ENCODE results near the gene RAPGEF4. TPM values are rescaled to one million over a fixed set of nuclear protein-coding genes. Genes with fewer than 3 reads are reported as not detected.

The RAPGEF4 gene
- total and polyA plus RNA-seq, 2 donors: 4.3 to 22.9 TPM

DNA sequence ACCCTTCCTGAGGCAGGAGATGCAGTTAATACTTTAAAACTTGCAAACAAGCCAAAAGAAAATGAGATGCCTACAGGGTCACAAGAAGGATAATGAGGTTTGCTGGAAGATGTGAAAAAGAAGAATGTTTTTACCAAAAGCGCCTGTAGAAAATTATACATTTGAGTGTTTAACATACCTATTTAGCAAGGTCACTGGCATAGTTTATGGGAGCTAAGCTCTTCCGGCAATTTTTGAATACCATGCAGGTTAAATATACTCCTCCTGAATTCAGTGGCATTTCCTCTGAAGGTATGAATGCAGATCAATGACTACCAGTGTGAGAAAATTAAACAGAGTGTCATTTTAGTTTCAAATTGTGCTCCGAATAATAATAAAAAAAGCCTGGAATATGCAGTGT is 318.8 kb downstream of the RAPGEF4 start:
- 86% methylated on average over 3 of the region's 3 CpGs for WGBS
- Histone ChIP-seq H3K4me1 (ENCODE audit: insufficient read depth) (no peaks in the 10 kb centered on the region), H3K4me3 (ENCODE audit: low read depth, low read length) (no peak overlapping the region), H3K27ac (ENCODE audit: low read depth) (no peak overlapping the region), H3K36me3 (ENCODE audit: insufficient read depth) (no peaks in the 10 kb centered on the region)
- no peak for DNase-seq (ENCODE audit: extremely low spot score)

DNA sequence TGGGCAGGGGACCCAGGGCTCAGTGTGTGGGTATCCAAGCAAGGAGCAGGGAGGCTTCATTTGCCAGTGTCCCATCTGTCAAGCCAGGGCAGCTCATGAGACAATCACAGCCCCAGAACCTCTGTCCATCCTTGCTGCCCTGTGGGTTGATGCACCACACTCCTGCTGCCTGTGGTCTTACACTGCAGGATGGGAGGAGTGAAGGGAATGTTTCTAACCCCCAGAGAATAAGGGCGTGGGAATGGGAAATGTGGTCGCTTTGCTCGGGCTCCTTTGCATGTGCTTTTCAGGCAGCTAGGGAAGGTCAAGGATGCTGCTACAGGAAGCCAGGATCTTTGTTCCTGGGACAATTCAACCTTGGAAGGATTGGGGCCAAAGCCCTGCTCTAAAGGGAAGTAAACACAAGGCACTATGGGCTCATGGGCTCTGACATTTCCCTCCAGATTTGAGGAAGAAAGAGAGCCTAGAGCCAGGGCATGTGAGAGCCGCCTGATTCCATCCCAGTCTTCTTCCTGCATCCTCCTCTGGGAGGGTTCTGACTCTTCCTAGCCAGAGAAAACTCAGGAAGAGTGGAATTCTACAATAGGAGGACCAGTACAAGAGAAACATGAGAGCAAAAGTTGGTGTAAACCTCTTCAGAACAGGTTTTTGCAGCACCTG is 321.2 kb downstream of the RAPGEF4 start:
- no peaks in the 10 kb centered on the region for H3K36me3 ChIP-seq (ENCODE audit: insufficient read depth)
- H3K27ac ChIP-seq (ENCODE audit: low read depth): no peak overlapping the region
- H3K4me1 ChIP-seq (ENCODE audit: insufficient read depth): no peaks in the 10 kb centered on the region
- H3K4me3 ChIP-seq (ENCODE audit: low read depth, low read length): no peak overlapping the region
- no peak for DNase-seq (ENCODE audit: extremely low spot score)
- WGBS: 78% methylated on average over 4 of the region's 4 CpGs

DNA sequence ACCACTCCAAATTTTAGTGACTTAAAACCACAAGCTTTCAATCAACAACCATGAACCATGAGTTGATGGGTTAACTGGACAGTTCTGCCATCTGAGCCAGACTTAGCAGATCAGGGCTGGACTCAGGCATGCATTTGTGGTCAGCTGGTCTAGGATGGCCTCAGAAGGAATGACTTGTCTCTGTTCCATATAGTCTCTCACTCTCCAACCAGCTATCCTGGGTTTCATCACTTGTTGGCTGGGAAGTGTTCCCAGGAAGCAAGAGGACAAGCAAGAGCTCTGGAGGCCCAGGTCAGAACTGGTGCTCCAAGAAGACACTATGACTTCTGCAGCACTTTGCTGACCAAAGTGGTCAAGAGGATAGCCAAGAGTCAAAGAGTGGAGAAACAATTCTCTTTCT is 322.5 kb downstream of the RAPGEF4 start:
- Histone ChIP-seq H3K4me1 (ENCODE audit: insufficient read depth) (no peaks in the 10 kb centered on the region), H3K36me3 (ENCODE audit: insufficient read depth) (no peaks in the 10 kb centered on the region), H3K27ac (ENCODE audit: low read depth) (no peak overlapping the region), H3K4me3 (ENCODE audit: low read depth, low read length) (no peak overlapping the region)
- DNase-seq (ENCODE audit: extremely low spot score): no peak

DNA sequence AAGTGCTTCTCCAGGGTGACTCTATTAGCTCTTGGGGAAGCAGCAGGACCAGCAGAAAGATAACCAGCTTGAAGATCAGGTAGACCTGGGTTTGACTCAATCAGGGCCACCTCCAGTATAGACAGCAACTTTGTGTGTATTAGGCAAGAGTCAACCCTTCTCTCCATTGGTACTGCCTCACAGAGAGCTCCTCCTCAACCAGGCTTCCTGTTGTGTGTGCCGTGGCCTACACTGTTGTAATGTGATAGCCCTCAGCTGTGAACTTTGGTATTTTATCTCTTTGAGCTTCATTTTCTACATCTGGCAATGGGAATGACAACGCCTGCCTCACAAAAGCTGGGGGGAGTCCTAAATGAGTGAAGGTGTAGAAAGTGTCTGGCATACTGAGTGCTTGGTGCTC is 323.0 kb downstream of the RAPGEF4 start:
- Histone ChIP-seq H3K36me3 (ENCODE audit: insufficient read depth) (no peaks in the 10 kb centered on the region), H3K4me3 (ENCODE audit: low read depth, low read length) (no peak overlapping the region), H3K27ac (ENCODE audit: low read depth) (no peak overlapping the region), H3K4me1 (ENCODE audit: insufficient read depth) (no peaks in the 10 kb centered on the region)
- WGBS: 91% methylated on average over 2 of the region's 2 CpGs
- no peak for DNase-seq (ENCODE audit: extremely low spot score)

DNA sequence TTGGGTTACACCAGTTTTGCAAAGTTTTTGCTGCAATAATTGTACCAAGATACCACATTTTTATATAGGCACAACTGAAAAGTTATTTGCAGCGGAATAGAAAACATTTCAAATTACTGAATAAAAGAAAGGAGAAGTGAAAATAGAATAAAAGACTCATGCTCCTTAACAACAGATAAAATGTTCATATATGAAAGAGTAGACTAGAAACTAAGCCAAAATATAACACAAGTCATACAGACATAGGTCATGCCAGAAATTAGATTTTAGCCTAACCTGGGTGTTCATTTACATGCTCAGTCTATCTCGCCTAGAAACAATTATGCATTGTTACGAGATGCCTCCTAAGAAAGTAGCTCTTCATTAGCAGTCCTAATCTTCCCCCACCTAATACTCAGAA is 323.6 kb downstream of the RAPGEF4 start:
- no peaks in the 10 kb centered on the region for H3K4me1 ChIP-seq (ENCODE audit: insufficient read depth)
- H3K36me3 ChIP-seq (ENCODE audit: insufficient read depth): no peaks in the 10 kb centered on the region
- DNase-seq (ENCODE audit: extremely low spot score): no peak
- WGBS: 95% methylated on average over 3 of the region's 3 CpGs
- H3K27ac ChIP-seq (ENCODE audit: low read depth): no peak overlapping the region
- H3K4me3 ChIP-seq (ENCODE audit: low read depth, low read length): no peak overlapping the region

DNA sequence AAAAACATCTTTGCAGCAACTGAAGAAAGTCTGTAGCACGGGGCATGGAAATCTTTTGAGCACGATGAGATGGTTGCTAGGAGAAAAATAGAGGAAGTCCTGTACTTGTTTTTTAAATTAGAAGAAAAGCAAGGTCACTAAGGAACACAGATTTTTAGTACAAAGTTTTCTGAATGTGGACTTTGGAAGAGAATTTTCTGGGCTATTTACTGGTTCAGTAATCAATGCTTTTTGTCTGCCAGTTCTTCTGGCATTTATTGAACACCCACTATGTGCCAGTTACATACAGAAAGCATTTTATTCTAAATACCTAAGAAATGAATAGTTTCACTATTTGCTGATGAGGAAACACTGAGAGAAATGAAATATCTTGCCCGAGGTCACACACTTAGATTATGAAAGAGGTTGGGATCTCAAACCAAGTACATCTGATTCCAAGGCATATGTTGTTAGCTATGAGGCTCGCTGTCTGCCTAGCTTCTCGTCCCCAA is 324.4 kb downstream of the RAPGEF4 start:
- H3K4me3 ChIP-seq (ENCODE audit: low read depth, low read length): no peak overlapping the region
- no peak for DNase-seq (ENCODE audit: extremely low spot score)
- no peaks in the 10 kb centered on the region for H3K4me1 ChIP-seq (ENCODE audit: insufficient read depth)
- H3K27ac ChIP-seq (ENCODE audit: low read depth): no peak overlapping the region
- H3K36me3 ChIP-seq (ENCODE audit: insufficient read depth): no peaks in the 10 kb centered on the region
- 57% methylated on average over 5 of the region's 5 CpGs for WGBS

DNA sequence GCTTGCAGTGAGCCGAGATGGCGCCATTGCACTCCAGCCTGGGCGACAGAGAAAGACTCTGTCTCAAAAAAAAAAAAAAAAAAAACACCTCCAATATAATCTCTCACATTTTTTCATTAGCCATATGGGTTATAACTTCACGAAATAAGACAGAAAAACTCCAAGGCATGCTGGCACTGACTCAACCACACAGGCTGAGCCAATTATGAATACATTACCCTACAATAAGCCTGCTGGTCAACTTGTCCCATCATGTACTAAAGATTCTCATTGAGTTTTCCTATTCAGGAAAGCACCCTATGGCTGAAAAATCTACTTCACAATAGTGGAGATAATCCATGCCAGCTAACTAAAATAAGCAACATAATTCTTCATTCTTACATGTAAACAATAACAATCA is 327.2 kb downstream of the RAPGEF4 start:
- Histone ChIP-seq H3K36me3 (ENCODE audit: insufficient read depth) (no peaks in the 10 kb centered on the region), H3K27ac (ENCODE audit: low read depth) (no peak overlapping the region), H3K4me1 (ENCODE audit: insufficient read depth) (no peaks in the 10 kb centered on the region), H3K4me3 (ENCODE audit: low read depth, low read length) (no peak overlapping the region)
- 64% methylated on average over 4 of the region's 4 CpGs for WGBS
- no peak for DNase-seq (ENCODE audit: extremely low spot score)

DNA sequence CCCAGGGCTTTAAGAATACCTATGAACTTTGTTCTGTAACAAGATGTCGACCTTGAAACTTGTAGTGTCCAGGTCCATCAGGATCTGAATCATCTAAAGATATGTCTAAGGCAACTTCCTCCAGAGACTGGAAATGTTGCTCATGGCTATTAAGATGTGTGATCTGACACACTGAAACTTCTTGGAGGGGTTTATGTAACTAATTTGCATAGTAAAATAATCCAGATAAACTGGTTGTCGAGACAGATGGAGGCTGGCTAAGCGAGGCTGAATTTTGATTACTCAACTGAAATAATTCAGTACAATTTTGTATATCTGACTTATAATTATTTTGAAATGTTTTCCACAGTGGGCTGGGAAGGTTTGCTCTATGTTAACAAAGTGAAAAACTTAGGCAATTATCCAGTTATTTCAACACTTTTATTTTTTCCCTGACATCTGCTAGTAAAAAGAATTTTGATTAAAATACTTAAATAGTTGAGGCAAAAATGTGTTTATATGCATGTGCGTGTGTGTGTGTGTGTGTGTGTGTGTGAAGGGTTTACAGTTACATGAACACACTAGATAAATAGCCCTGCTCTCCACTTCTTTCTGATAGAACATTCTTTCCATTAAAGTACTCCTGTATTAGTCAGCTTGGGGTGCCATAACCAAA is 328.6 kb downstream of the RAPGEF4 start:
- H3K4me1 ChIP-seq (ENCODE audit: insufficient read depth): no peaks in the 10 kb centered on the region
- H3K36me3 ChIP-seq (ENCODE audit: insufficient read depth): no peaks in the 10 kb centered on the region
- no peak overlapping the region for H3K27ac ChIP-seq (ENCODE audit: low read depth)
- DNase-seq (ENCODE audit: extremely low spot score): no peak
- 58% methylated on average over 4 of the region's 4 CpGs for WGBS
- no peak overlapping the region for H3K4me3 ChIP-seq (ENCODE audit: low read depth, low read length)

DNA sequence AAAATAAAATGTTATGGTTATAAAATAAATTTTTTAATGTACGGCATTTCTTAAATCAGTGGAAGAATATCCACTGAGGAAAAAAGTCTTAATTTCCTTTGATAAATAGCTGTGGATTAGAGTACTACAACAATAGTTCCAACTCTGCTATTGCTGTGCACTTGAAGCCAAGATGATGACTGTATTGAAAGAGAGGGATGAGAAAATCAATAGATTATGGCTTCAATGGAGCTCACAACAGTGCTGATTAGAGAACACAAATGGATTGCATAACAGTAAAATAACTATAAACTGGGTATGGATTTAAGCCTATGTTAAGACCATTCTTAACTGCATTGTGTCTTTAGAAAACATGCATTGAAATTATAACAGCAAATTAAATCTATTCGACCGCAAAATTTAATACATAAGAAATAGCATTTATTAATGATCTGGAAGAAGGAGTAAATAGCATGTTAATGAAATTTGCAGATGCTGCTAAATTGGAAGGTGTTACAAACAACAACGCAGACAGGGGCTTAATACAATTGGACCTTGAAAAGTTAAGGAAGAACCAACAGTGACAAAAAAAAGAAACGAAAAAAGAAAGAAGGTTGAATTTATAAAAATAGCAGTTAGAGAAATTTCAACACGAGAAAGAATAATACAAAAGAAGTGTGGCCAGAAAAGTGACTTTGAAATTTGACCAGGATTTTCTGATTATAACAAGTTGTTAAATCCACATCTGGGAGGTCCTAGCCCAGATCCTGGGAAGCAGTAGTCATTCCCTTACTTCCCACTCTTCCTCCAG is 331.4 kb downstream of the RAPGEF4 start:
- no peak for DNase-seq (ENCODE audit: extremely low spot score)
- Histone ChIP-seq H3K27ac (ENCODE audit: low read depth) (no peak overlapping the region), H3K36me3 (ENCODE audit: insufficient read depth) (no peaks in the 10 kb centered on the region), H3K4me1 (ENCODE audit: insufficient read depth) (no peaks in the 10 kb centered on the region), H3K4me3 (ENCODE audit: low read depth, low read length) (no peak overlapping the region)
- WGBS: 92% methylated on average over 6 of the region's 6 CpGs

DNA sequence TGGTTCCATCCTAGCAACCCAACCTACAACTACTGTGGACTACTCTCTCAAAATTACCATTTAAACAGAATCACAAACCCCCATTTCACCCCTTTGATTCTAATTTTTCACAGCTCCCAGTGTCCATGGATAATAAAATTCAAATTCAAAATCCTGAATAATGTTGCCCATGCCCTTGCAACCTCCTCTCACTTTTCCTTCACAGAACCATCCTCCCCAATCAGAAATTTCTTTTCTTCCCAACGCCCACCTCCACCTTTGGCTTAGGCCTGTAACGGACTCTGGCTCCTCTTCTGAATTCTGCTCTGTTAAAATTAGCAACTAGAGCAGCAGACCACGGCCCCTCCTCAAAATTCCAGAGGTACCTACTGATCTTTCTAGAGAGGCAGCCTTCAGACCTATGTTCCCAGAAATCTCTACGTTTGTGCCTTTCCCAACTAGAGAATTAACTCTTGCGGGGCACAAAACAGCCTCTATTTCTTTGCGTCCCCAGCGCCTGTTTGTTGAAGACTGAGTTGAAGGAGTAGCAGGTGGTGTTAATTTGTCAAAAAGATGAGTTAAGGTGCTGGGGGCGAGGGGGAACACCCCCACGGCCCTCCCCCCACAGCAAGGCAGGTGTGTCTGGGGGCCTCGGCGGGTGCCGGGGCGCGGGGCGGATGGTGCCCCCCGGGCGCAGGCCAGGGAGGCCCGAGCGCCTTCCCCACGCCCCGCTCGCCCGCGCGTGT is 339.6 kb downstream of the RAPGEF4 start:
- H3K27ac ChIP-seq (ENCODE audit: low read depth): peak overlapping the region; percentile 96
- no peaks in the 10 kb centered on the region for H3K36me3 ChIP-seq (ENCODE audit: insufficient read depth)
- H3K4me1 ChIP-seq (ENCODE audit: insufficient read depth): no peaks in the 10 kb centered on the region
- WGBS: 9% methylated on average over 25 of the region's 25 CpGs
- DNase-seq (ENCODE audit: extremely low spot score): no peak
- peak overlapping the region; percentile 92 for H3K4me3 ChIP-seq (ENCODE audit: low read depth, low read length)

DNA sequence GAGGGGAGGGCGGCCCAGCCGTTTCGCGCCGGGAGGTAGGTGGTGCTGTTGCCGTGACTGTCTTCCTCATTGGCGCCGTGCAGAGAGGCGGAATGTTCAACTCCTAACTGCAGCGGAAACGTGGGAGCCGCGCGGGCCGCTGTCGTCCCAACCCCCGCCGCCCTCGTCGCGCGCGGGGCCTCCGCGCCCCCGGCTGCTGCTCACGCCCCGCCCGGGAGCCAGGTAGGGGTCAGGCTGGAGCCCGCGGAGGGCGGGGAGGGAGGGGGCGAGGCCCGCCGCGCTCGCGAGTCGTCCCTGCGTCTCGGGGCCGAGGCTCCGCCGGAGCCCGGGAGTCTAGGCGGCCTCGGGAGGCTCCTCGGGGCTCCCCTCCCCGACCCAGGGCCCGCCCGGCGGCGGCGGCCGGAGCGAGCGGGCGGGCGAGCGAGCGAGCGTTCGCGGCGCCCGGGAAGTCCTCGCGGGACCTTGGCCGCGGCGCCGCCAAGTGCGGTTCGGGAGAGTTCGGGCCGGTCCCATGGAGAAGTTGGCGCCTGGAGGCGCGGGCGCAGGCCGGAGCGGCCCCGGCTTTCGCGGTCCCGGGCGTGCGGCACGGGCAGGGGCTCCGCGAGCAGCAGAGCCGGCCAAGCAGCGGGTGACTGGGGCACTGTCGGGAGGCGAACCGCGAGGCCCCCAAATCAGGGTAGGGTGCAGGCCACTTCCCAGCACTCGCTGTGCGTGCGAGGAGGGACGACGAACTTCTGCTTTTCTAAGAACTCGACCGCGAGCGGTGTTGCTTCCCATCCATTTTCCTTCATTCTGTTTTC is 340.3 kb downstream of the RAPGEF4 start, which contains the start of gene MAP3K20:
MAP3K20 (plus strand) TSS at position 66 of the 800 bp plus-strand sequence. CDS start 15,186 bp downstream, outside the sequence.
- H3K27ac ChIP-seq (ENCODE audit: low read depth): peak within 1 kb of the TSS; percentile 96
- H3K4me3 ChIP-seq (ENCODE audit: low read depth, low read length): peak within 1 kb of the TSS; percentile 92
- no peaks in the 10 kb centered on the region for H3K36me3 ChIP-seq (ENCODE audit: insufficient read depth)
- DNase-seq (ENCODE audit: extremely low spot score): peak; percentile 31
- no peaks in the 10 kb centered on the region for H3K4me1 ChIP-seq (ENCODE audit: insufficient read depth)
- WGBS: under 1% methylated on average over 106 of the region's 106 CpGs

DNA sequence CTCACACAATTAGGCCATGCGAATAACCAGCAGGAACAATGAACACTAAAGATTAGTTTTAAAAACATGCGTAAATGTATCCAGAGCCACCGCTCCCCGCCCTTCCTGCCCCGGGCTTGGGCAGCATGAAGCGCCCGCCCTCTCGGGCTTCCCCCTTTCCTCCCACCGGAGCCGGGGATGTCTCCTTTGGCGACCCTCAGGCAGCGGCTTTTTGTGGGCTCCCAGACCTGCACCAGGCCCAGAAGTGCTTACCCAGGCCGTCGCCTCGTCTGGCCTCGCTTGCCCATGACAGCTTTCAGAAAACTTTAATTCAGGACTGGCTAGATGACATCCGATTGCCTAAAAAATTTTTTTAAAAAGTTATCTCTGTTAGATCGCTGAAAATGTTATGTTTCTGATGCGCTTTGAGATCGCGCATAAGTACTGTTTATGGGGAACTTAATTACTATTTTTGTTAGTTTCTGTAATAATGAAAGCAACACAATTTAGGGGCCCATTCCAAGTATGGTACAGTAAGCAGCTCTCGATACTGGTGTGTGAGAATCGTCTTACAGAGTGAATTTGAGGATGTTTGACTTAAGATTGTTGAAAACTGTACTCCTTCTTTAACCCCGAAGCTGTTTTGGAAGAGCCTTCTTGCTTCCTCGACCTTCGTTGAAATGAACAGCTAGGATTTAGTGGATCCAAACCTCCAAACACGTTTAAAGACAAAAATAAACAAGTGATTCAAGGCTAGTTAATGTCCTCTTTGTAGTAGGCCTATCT is 341.1 kb downstream of the RAPGEF4 start:
- 2% methylated on average over 27 of the region's 27 CpGs for WGBS
- Histone ChIP-seq H3K27ac (ENCODE audit: low read depth) (peak overlapping the region; percentile 96), H3K4me3 (ENCODE audit: low read depth, low read length) (peak overlapping the region; percentile 92), H3K36me3 (ENCODE audit: insufficient read depth) (no peaks in the 10 kb centered on the region), H3K4me1 (ENCODE audit: insufficient read depth) (no peaks in the 10 kb centered on the region)
- peak; percentile 28 for DNase-seq (ENCODE audit: extremely low spot score)
